ENCODE data around the gene PDP2.
"Not testable (repeated sequence)": the region's sequence is repeated elsewhere in the genome, so short reads cannot be mapped to it uniquely, and the experiment has no call there.

The PDP2 gene

DNA sequence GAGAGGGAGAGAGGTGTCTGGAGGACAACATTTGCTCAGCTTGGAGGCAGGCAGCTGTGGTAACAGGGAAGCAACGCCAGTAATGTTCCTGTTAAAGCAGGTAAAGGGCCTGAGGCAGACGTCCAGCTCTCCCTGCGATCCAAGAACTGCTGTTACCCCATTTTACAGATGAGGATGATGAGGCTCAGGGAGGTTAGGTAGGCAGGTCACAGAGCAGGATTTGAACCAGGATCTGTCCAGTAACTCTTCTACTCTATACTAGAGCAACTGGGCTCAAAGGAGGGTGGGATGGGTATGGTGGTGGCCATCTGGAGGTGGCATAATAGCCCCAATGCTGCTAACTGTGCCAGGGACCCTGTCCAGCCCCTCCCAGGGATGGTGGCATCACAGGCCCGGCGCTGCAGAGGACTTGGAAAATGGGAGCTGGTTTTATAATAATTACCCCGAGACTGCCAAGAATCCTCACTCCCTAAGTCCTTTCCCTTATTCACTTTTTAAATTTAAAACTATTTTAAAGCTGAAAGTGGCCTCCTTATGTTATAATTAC lies 24.1 kb upstream of the PDP2 start:
- DNase-seq, result no peak

DNA sequence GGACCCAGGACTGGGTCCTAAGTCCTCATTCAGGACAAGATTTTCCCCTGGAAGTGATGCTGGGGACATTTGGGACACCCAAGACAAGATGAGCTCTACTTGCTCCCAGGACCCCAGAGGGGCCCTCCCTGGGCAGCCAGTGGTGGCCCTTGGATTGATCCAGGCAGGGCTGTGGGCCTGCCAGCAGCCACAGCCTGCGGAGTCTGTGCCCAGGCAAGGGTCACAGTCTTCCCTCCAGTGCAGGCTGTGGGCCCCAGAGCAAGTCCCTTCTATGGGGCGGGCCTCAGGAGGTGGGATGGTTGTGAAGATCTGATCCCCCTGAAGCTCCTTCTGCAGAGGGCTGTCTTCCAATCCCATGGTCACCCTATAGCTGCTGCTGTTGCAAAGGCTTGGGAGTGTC lies 23.5 kb upstream of the PDP2 start:
- no peak for DNase-seq

- DNase-seq, result no peak
These were observed 22.9 kb upstream of the PDP2 start for GRCh38 chr16:66857437-66857836.

DNA sequence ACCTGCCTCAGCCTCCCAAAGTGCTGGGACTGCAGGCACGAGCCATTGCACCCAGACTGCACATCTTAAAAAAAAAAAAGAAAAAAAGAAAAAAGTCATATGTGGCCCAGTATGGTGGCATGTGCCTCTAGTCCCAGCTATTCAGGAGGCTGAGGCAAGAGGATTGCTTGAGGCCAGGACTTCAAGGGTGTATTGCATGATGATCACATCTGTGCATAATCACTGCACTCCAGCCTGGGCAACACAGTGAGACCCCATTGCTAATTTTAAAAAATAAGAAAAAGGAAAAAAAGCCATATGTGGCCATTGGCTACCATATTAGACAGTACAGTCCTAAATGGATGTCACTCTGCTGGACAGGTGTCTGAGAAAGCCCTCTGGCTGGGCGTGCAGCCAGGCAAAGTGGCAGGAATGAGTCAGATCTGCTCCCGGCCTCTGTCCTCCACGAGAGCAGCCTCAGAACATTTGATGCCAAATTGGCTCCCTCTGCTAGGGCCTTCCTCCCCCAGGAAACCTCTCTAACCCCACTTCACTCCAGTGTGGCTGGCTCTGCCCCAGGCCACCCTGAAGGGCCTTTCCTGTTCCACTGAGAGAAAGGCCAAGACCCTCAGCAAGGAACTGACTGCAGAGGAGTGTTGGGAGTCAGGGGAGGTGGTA lies 21.4 kb upstream of the PDP2 start:
- peak in 2 of 14 donors; percentile 2 to 41 for DNase-seq

DNA sequence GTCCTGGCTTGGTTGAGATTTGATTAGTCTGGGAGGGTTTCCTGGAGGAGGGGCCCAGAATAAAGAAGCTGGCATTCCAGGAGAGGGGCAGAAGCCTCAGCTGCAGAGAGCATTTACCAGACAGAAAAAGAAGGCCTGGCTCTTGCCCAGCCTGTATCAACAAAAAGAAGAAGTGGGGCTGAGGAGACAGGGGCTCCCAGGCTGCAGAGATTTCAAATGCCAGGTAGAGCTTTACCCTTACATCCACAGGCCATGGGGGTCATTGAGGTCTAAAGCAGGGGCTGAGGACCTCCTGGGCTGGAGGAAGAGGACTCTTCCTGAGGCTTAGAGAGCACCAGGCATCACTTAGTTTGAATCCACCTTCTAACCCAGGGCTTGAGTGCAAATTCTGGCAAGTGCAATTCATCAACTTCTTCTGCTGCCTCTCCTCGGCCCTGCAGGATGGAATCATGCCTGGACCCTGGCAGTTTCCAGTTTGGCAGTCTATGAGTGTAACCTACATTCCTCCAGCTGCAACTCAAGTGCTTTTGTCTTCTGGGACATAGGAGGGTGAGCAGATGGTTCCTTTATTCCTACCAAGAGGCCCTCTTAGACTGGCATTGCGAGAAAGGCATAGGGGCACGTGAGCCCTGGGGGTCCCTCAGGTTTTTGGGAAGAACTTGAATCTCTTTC lies 20.8 kb upstream of the PDP2 start:
- no peak for DNase-seq

GRCh38 chr16:66862023-66862520 lies 18.2 kb upstream of the PDP2 start:
- DNase-seq, result no peak

- no peak for DNase-seq
These were observed 16.6 kb upstream of the PDP2 start for GRCh38 chr16:66863707-66864106.

DNA sequence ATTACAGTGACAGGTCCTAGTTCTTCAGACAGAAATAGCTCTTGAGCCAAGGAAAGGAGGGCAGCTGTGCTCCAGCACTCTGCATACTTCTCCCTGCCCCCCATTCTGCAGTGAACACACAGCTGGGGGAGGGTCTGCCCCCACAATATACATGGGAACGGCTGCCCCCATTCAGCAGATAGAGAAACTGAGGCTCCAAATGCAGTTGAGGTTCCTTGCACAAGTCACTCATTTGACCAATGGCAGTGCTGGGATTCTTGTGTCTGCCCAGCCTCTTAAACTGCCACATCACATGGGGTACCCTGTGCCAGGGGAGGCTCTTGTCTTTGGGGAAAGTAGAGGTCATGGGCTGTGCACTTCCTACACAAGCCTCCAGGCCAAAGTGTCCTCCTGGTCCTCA lies 10.9 kb upstream of the PDP2 start:
- DNase-seq, result no peak

DNA sequence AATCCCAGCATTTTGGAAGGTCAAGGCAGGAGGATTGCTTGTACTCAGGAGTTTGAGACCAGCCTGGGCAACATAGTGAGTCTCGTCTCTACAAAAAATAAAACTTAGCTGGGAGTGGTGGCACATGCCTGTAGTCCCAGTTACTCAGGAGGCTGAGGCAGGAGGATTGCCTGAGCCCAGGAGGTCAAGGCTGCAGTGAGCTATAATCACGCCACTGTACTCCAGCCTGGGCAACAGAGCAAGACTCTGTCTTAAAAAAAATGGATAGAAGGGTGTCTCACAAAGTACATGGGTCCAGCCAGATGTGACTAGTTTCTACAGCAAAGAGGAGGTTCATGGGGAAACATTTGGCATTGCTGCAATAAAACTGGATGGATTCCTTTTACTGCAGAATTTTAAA lies 9.0 kb upstream of the PDP2 start:
- DNase-seq, result not testable (repeated sequence)

GRCh38 chr16:66871840-66872239 lies 8.5 kb upstream of the PDP2 start:
- DNase-seq, result no peak

DNA sequence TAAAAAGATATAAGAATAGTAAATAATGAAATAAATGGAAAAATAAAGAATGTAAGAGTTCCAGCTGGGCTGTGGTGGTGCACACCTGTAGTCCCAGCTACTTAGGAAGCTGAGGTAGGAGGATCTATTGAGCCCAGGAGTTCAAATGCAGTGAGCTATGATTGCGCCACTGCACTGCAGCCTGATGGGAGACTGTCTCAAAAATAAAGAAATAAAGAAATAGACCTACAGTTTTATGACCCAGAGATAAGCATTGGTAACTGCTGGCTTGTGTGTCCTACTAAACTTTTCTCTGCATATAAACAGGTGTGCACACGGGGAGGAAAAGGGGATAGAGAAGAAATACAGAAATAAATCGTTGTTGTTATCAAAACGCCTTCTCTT lies 7.8 kb upstream of the PDP2 start:
- no peak for DNase-seq

GRCh38 chr16:66872943-66873684 lies 7.2 kb upstream of the PDP2 start:
- DNase-seq, result peak in 13 of 14 donors; percentile 43 to 84 (median 73)

GRCh38 chr16:66873685-66874055 lies 6.6 kb upstream of the PDP2 start:
- DNase-seq, result no peak

- no peak for DNase-seq
These were observed 6.1 kb upstream of the PDP2 start for GRCh38 chr16:66874079-66874775.

GRCh38 chr16:66878067-66878466 lies 2.2 kb upstream of the PDP2 start:
- no peak for DNase-seq

- no peak for DNase-seq
These were observed 701 bp downstream of the PDP2 start for GRCh38 chr16:66881014-66881417.

GRCh38 chr16:66881560-66881959 lies 1.2 kb downstream of the PDP2 start:
- DNase-seq, result no peak

DNA sequence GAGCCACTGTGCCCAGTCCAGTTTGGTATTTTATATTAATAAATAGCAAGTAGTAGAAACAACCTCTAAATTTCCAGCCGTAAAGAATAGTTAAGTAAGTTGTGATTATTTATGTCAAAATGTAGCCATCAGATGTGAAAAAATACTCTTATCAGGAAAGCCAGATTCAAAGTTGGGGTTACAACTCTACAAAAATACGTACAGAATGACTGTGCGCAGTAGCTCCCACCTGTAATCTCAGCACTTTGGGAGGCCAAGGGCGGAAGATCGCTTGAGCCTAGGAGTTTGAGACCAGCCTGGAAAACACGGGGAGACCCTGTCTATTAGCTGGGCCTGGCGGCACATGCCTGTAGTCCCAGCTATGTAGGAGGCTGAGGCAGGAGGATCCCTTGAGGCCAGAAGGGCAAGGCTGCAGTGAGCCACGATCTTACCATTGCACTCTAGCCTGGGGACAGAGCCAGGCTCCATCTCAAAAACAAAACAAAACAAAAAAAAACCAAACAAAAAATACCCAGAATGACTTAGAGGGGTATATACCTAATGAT lies 1.7 kb downstream of the PDP2 start:
- no peak for DNase-seq

DNA sequence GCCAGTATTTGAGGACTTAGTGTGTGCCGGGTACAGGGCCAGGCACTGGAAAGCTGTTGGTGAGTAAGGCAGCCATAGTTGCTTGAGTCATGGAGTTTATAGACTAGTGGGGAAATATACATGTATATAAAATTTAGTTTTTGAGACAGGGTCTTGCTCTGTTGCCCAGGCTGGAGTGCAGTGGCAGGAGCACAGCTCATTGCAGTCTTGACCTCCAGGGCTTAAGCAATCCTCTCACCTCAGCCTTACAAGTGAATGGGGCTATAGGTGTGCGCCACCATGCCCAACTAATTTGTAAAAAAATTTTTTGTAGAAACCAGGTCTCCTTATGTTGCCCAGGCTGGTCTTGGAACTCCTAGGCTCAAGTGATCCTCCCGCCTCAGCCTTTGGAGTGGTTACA lies 2.4 kb downstream of the PDP2 start:
- DNase-seq, result no peak

DNA sequence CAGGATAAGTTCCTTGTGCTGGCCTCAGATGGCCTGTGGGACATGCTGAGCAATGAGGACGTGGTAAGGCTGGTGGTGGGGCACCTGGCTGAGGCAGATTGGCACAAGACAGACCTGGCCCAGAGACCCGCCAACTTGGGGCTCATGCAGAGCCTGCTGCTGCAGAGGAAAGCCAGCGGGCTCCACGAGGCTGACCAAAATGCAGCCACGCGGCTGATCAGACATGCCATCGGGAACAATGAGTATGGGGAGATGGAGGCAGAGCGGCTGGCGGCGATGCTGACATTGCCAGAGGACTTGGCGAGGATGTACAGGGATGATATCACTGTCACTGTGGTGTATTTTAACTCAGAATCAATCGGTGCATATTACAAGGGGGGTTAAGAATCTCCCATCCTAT lies 5.2 kb downstream of the PDP2 start:
- DNase-seq, result no peak

DNA sequence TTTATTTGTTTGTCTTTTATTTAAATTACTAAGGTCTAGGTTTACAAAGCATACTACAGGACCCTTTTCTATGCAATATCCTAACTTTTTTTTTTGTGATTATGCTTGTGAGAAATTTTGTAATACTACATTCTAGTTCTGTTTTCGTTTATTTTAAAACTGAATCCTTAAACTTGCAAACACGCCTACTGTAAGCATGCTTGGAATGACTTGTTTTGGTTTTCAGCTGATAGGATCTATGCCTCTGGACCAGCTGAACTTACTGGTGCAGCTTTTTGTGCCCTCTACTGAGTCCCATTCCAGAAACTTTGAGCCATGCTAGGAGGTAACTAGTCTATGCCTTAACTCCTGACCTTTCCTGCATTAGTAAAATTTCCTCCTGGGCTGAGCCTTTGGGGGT lies 6.0 kb downstream of the PDP2 start:
- DNase-seq, result no peak

- no peak for DNase-seq
These were observed 6.6 kb downstream of the PDP2 start for GRCh38 chr16:66886914-66887313.

Data from C1 segment of cervical spinal cord (tissue), 14 donors.